ENCODE results near the gene JCAD. TPM values are rescaled to one million over a fixed set of nuclear protein-coding genes. Genes with fewer than 3 reads are reported as not detected.

JCAD gene
- total and polyA plus RNA-seq, 10 of the 15 experiments (the other 5 are each of a cell fraction or from before 2014, with no cell fraction given), result 0.28 TPM; not detected in 9

DNA sequence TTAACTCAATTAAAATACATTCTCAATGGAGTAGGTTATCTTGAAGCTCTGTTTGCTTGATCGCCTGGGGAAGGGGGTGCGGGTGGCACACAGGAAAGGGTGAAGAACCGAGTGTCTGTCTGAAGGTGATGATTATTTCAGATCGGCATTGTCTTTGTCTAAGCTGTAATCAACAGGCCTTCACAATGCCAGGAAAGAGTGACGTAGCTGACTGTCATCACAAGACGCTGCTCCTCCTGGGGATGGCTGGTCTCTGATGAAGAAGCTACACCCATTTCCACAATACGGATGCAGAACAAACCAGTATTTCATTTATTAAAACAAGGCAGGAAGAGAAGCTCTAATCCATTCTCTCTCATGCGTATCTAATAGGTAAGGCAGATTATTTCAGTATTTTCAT lies 19.4 kb downstream of the JCAD start:
- no peak for DNase-seq (ENCODE audit: low read depth, low spot score)
- no peak overlapping the region for H3K4me2 ChIP-seq (ENCODE audit: control insufficient read depth, insufficient read depth)
- SMC1A ChIA-PET (ENCODE audit: uncharacterized antibody, unreplicated experiment), result no interaction called here
- no peak overlapping the region for H3K9ac ChIP-seq (ENCODE audit: control insufficient read depth, insufficient read depth, low read length)
- CTCF ChIA-PET, result no interaction called here
- H3K36me3 ChIP-seq (ENCODE audit: control insufficient read depth in 2 of 2, insufficient read depth in 2 of 2, low read length in 1 of 2), result no peaks in the 10 kb centered on the region
- no peak overlapping the region for H3K4me3 ChIP-seq
- no peak overlapping the region for H3K27ac ChIP-seq (ENCODE audit: control insufficient read depth, insufficient read depth)
- RAD21 ChIA-PET (ENCODE audit: unreplicated experiment), result no interaction called here
- no peak for FAIRE-seq
- WGBS (ENCODE audit: insufficient coverage, insufficient replicate concordance, low lambda C conversion rate, missing lambda C conversion rate), result 51% methylated on average over 8 of the region's 8 CpGs
- no peaks in the 10 kb centered on the region for H3K4me1 ChIP-seq (ENCODE audit: control insufficient read depth, insufficient read depth, low read length)
- H3K79me2 ChIP-seq (ENCODE audit: control insufficient read depth, insufficient read depth, low read length), result no peaks in the 10 kb centered on the region
- in situ Hi-C loops (cut with MboI), result no loop called here
- TF ChIP-seq SUPT20H (IDR thresholded peaks at IDR 0.05; ENCODE audit: borderline replicate concordance, control insufficient read depth, low read depth, low read length) (no peak), SPI1 (IDR thresholded peaks at IDR 0.05; ENCODE audit: borderline replicate concordance, insufficient read depth, low read depth, low read length) (no peak), CHD4 (IDR thresholded peaks at IDR 0.05) (no peak), STAT3 (IDR thresholded peaks at IDR 0.05; ENCODE audit: low read depth, low read length) (no peak)
- TF ChIP-seq, protein P1, sequence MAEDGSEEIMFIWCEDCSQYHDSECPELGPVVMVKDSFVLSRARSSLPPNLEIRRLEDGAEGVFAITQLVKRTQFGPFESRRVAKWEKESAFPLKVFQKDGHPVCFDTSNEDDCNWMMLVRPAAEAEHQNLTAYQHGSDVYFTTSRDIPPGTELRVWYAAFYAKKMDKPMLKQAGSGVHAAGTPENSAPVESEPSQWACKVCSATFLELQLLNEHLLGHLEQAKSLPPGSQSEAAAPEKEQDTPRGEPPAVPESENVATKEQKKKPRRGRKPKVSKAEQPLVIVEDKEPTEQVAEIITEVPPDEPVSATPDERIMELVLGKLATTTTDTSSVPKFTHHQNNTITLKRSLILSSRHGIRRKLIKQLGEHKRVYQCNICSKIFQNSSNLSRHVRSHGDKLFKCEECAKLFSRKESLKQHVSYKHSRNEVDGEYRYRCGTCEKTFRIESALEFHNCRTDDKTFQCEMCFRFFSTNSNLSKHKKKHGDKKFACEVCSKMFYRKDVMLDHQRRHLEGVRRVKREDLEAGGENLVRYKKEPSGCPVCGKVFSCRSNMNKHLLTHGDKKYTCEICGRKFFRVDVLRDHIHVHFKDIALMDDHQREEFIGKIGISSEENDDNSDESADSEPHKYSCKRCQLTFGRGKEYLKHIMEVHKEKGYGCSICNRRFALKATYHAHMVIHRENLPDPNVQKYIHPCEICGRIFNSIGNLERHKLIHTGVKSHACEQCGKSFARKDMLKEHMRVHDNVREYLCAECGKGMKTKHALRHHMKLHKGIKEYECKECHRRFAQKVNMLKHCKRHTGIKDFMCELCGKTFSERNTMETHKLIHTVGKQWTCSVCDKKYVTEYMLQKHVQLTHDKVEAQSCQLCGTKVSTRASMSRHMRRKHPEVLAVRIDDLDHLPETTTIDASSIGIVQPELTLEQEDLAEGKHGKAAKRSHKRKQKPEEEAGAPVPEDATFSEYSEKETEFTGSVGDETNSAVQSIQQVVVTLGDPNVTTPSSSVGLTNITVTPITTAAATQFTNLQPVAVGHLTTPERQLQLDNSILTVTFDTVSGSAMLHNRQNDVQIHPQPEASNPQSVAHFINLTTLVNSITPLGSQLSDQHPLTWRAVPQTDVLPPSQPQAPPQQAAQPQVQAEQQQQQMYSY (CRISPR knock-in tag; IDR thresholded peaks at IDR 0.05), result no peak
- H2AFZ ChIP-seq (ENCODE audit: control insufficient read depth, low read depth, low read length), result no peak overlapping the region
- no peaks in the 10 kb centered on the region for H3K9me3 ChIP-seq (replicated peaks; ENCODE audit: control insufficient read depth, insufficient read depth, low read length)
- intact Hi-C loops (cut with micrococcal nuclease; ENCODE audit: unreplicated experiment), result no loop called here
- no peak for ATAC-seq
- H3K27me3 ChIP-seq (replicated peaks in 1 of 2; ENCODE audit: control insufficient read depth in 2 of 2, insufficient read depth in 2 of 2, low read length in 1 of 2), result no peaks in the 10 kb centered on the region; a peak in 1 of 4 replicates
- H4K20me1 ChIP-seq (ENCODE audit: control insufficient read depth, insufficient read depth), result no peaks in the 10 kb centered on the region
- BruUV-seq (replicated peaks), result no TSS peak
- POLR2A ChIA-PET, result no interaction called here

All from GM12878 (cell line).